A549 (cell line): ENCODE results near the gene MYH11. TPM values are rescaled to one million over a fixed set of nuclear protein-coding genes. Genes with fewer than 3 reads are reported as not detected.

Experiments
- ATAC-seq, 2 experiments: fragments of 200-7000 bp in 1 of 2; fragments of >200 bp in 1 of 2; cut with Nextera tagmentation in 1 of 2; cut with Tn5 transposase in 1 of 2; 3 replicates each; pipeline versions ENCODE4 v1.8.0 to v1.9.1; 2018 to 2020; ENCODE audit warnings: mild to moderate bottlenecking in 1 of 2, moderate library complexity in 1 of 2
- CTCF ChIA-PET: fragments of 300-600 bp; sonication (Branson Sonifier 250); formaldehyde crosslinking; extraction: SDS; loops from one replicate; lab custom pipeline; 2021; ENCODE audit warnings: antibody characterized with exemption, inconsistent platforms; lab: Yijun Ruan, JAX
- POLR2A ChIA-PET: fragments of 350-600 bp; formaldehyde crosslinking; extraction: SDS; loops from one replicate; lab custom pipeline; 2021; ENCODE audit warnings: antibody characterized with exemption, inconsistent platforms; lab: Yijun Ruan, JAX
- DNase-seq, 2 experiments: peaks; one replicate each; pipeline versions ENCODE4 v3.0.0 to v3.0.0-alpha.2; 2011 to 2016; ENCODE audit warnings: low read depth in 1 of 2, low spot score in 1 of 2
- FAIRE-seq: peaks from 2 replicates; lab custom pipeline; 2011; peaks lifted over from hg19 to GRCh38; lab: Jason Lieb, UNC
- H3K27ac ChIP-seq, 2 experiments: fragments of >200 bp; sonication (Bioruptor Twin); formaldehyde crosslinking; 3 replicates each; pipeline ENCODE4 v1.5.1; 2016 to 2017
- H3K4me1 ChIP-seq: fragments of >200 bp; sonication (Bioruptor Twin); formaldehyde crosslinking; 3 replicates; pipeline ENCODE4 v1.6.1; 2016
- H3K4me2 ChIP-seq: fragments of >200 bp; sonication (Bioruptor Twin); formaldehyde crosslinking; 3 replicates; pipeline ENCODE4 v1.6.1; 2016
- H3K4me3 ChIP-seq: fragments of >200 bp; sonication (Bioruptor Twin); formaldehyde crosslinking; 3 replicates; pipeline ENCODE4 v1.5.1; 2016
- H3K9me3 ChIP-seq: fragments of >200 bp; sonication (Bioruptor Twin); formaldehyde crosslinking; 3 replicates; pipeline ENCODE4 v1.6.1; 2016
- CHD4 ChIP-seq: fragments of 200-600 bp; sonication (generic); IDR thresholded peaks from 2 replicates; pipeline ENCODE4 v1.6.1; 2016; ENCODE audit warnings: antibody characterized with exemption, mild to moderate bottlenecking, borderline replicate concordance
- CTCF ChIP-seq: fragments of >200 bp; sonication (Bioruptor Twin); formaldehyde crosslinking; IDR thresholded peaks from 3 replicates; pipeline ENCODE4 v1.5.1; 2016
- EHF ChIP-seq: fragments of 250-450 bp; sonication (Bioruptor Pico); IDR thresholded peaks from 2 replicates; pipeline ENCODE4 v1.5.0; 2020; ENCODE audit warnings: mild to moderate bottlenecking
- EHMT2 ChIP-seq: fragments of 200-600 bp; sonication (generic); IDR thresholded peaks from 2 replicates; pipeline ENCODE4 v1.6.1; 2016; ENCODE audit warnings: antibody characterized with exemption, low read depth, mild to moderate bottlenecking, moderate library complexity
- ELK1 ChIP-seq: fragments of 150-350 bp; IDR thresholded peaks from 2 replicates; pipeline ENCODE4 v1.6.1; 2014; ENCODE audit warnings: low read depth, mild to moderate bottlenecking, low read length
- FOSL2 ChIP-seq, 2 experiments: fragments of 450-650 bp in 1 of 2; fragments of >200 bp in 1 of 2; sonication (Bioruptor Twin) in 1 of 2; formaldehyde crosslinking; IDR thresholded peaks; 2 replicates each; pipeline versions ENCODE4 v1.5.0 to v1.6.1; 2016 to 2020; ENCODE audit warnings: mild to moderate bottlenecking in 1 of 2, moderate library complexity in 1 of 2
- FOXS1 ChIP-seq: fragments of 250-450 bp; sonication (Bioruptor Pico); IDR thresholded peaks from 2 replicates; pipeline ENCODE4 v1.5.0; 2020; ENCODE audit warnings: mild to moderate bottlenecking, moderate library complexity
- GATA3 ChIP-seq: IDR thresholded peaks from 2 replicates; pipeline ENCODE4 v1.6.1; 2012; ENCODE audit warnings: borderline replicate concordance
- HEYL ChIP-seq: fragments of 250-450 bp; sonication (Bioruptor Pico); IDR thresholded peaks from 2 replicates; pipeline ENCODE4 v1.8.0; 2021; ENCODE audit warnings: mild to moderate bottlenecking, moderate library complexity
- HOXA7 ChIP-seq: fragments of 250-450 bp; sonication (Bioruptor Pico); IDR thresholded peaks from 2 replicates; pipeline ENCODE4 v1.5.0; 2020; ENCODE audit warnings: mild to moderate bottlenecking, moderate library complexity
- HOXB5 ChIP-seq: fragments of 250-450 bp; sonication (Bioruptor Pico); IDR thresholded peaks from 2 replicates; pipeline ENCODE4 v1.5.0; 2020; ENCODE audit warnings: mild to moderate bottlenecking, moderate library complexity
- JUNB ChIP-seq: fragments of >200 bp; sonication (Bioruptor Twin); formaldehyde crosslinking; IDR thresholded peaks from 2 replicates; pipeline ENCODE4 v1.6.1; 2016
- KDM5A ChIP-seq: fragments of 200-600 bp; sonication (generic); IDR thresholded peaks from 2 replicates; pipeline ENCODE4 v1.6.1; 2016; ENCODE audit warnings: antibody characterized with exemption, mild to moderate bottlenecking
- MYC ChIP-seq: IDR thresholded peaks from 2 replicates; pipeline ENCODE4 v1.6.1; 2012; ENCODE audit warnings: mild to moderate bottlenecking, inconsistent platforms, low read length, improper control_type of control experiment, borderline replicate concordance
- NFE2L2 ChIP-seq: fragments of 150-350 bp; conservative IDR thresholded peaks from 2 replicates; pipeline ENCODE4 v1.6.1; 2014; ENCODE audit warnings: low read length
- NPAS2 ChIP-seq: fragments of 250-450 bp; sonication (Bioruptor Pico); IDR thresholded peaks from 2 replicates; pipeline ENCODE4 v1.8.0; 2022; ENCODE audit warnings: mild to moderate bottlenecking, moderate library complexity, borderline replicate concordance
- PHF8 ChIP-seq: fragments of 200-600 bp; sonication (generic); IDR thresholded peaks from 2 replicates; pipeline ENCODE4 v1.6.1; 2016; ENCODE audit warnings: low read depth, mild to moderate bottlenecking, antibody characterized with exemption, moderate library complexity, borderline replicate concordance
- POLR2A ChIP-seq: IDR thresholded peaks from 2 replicates; pipeline ENCODE4 v1.6.1; 2012; ENCODE audit warnings: mild to moderate bottlenecking, low read length
- POLR2AphosphoS2 ChIP-seq: conservative IDR thresholded peaks from 2 replicates; pipeline ENCODE4 v1.6.1; 2012; ENCODE audit warnings: low read length, improper control_type of control experiment, inconsistent platforms
- RAD21 ChIP-seq, 2 experiments: fragments of >200 bp in 1 of 2; sonication (Bioruptor Twin) in 1 of 2; formaldehyde crosslinking in 1 of 2; IDR thresholded peaks in 1 of 2; conservative IDR thresholded peaks in 1 of 2; 2 replicates in 1 of 2; 3 replicates in 1 of 2; pipeline ENCODE4 v1.6.1; 2012 to 2018; ENCODE audit warnings: inconsistent platforms in 1 of 2
- RNF2 ChIP-seq: fragments of 200-600 bp; sonication (generic); IDR thresholded peaks from 2 replicates; pipeline ENCODE4 v1.6.1; 2016; ENCODE audit warnings: low read depth, mild to moderate bottlenecking, antibody characterized with exemption, moderate library complexity, borderline replicate concordance
- SMC3 ChIP-seq: fragments of >200 bp; sonication (Bioruptor Twin); formaldehyde crosslinking; IDR thresholded peaks from 3 replicates; pipeline ENCODE4 v1.6.1; 2018; ENCODE audit warnings: inconsistent platforms
- SREBF2 ChIP-seq: fragments of 450-650 bp; IDR thresholded peaks from 2 replicates; pipeline ENCODE4 v1.6.1; 2014; ENCODE audit warnings: mild to moderate bottlenecking, moderate library complexity
- ZC3H11A ChIP-seq: fragments of 450-650 bp; IDR thresholded peaks from 2 replicates; pipeline ENCODE4 v1.6.1; 2014; ENCODE audit warnings: antibody characterized with exemption, mild to moderate bottlenecking
- ZSCAN20 ChIP-seq: fragments of 250-450 bp; sonication (Bioruptor Pico); IDR thresholded peaks from 2 replicates; pipeline ENCODE4 v1.8.0; 2022; ENCODE audit warnings: mild to moderate bottlenecking, moderate library complexity
- WGBS: methylation state at CpG from one replicate; pipeline ENCODE4 v1.1.6; 2017; ENCODE audit errors: missing lambda C conversion rate; 5-methylcytosine and 5-hydroxymethylcytosine counted together
- polyA plus RNA-seq, 4 experiments: library from polyadenylated mRNA; depleted of rRNA in 3 of 4; stranded (reverse); fragments of >200 nt; fragmentation: RNase III in 1 of 4; extraction: RNeasy Plus Mini Kit Qiagen cat#74134 plus additional on column Dnase treatment in 1 of 4; gene quantifications; 2 replicates in 3 of 4; 3 replicates in 1 of 4; pipeline ENCODE4 v1.2.3, GENCODE V29; 2011 to 2017
- TF ChIP-seq, protein P1 (sequence below): fragments of 450-650 bp; IDR thresholded peaks from 2 replicates; pipeline ENCODE4 v1.6.1; 2014; ENCODE audit warnings: antibody characterized with exemption

The MYH11 gene
- polyA plus RNA-seq, 2 of the 4 experiments (the other 2 are of a cell fraction) = 0.03 to 0.09 TPM

DNA sequence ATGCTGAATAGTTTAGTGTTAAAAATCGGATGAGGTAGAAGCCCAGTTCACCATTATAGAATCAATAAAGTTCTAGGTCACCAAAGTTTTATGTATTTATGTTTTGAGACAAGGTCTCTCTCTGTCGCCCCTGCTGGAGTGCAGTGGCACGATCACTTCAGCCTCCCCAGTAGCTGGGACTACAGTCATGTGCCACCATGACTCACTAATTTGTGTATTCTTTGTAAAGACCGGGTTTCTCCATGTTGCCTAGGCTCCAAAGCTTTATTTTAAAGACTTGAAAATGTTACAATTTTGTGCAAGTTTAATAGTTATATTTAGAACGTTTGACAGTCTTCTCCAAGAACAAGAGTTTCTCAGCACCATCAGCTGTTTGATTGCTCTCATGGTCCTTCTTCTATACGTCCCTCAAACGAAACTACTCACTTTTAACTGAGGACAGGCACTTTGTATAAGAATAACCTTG is 174.7 kb downstream of the MYH11 start:
- peak; percentile 54 for TF ChIP-seq CTCF
- TF ChIP-seq ZSCAN20 (CRISPR knock-in tag) = no peak
- TF ChIP-seq RAD21 (conservative IDR thresholded peaks at IDR 0.05 in 1 of 2, IDR thresholded peaks at IDR 0.05 in 1 of 2) = peak; percentile 32 to 36; a peak in 3 of 5 replicates
- TF ChIP-seq, protein P1, sequence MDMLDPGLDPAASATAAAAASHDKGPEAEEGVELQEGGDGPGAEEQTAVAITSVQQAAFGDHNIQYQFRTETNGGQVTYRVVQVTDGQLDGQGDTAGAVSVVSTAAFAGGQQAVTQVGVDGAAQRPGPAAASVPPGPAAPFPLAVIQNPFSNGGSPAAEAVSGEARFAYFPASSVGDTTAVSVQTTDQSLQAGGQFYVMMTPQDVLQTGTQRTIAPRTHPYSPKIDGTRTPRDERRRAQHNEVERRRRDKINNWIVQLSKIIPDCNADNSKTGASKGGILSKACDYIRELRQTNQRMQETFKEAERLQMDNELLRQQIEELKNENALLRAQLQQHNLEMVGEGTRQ = peak; percentile 68
- no peak for TF ChIP-seq KDM5A
- 0 out of 2 replicates have a peak, but pooled peaks have one; percentile 53 for TF ChIP-seq FOSL2 (IDR thresholded peaks at IDR 0.05)
- peak; percentile 90 for TF ChIP-seq FOSL2 (CRISPR knock-in tag; IDR thresholded peaks at IDR 0.05)
- TF ChIP-seq FOXS1 (CRISPR knock-in tag) = no peak
- peak; percentile 31; the same call in 1 of the 3 replicates for TF ChIP-seq SMC3
- Histone ChIP-seq H3K9me3 (no peaks in the 10 kb centered on the region), H3K4me1 (peaks cover 12% of the 10 kb centered on the region; the same call in 2 of the 3 replicates), H3K4me3 (no peak overlapping the region), H3K27ac (peak overlapping the region; percentile 58 to 76), H3K4me2 (peak overlapping the region; percentile 44)
- ChIA-PET POLR2A (interaction anchor here (0.5 to 1.5 kb wide), 2 partner anchors 23 to 39 kb away, joined by 3 to 6 read pairs; partner anchors contain the start of gene MARF1), CTCF (interaction anchor here (0.6 to 2.4 kb wide), 18 partner anchors 9 to 77 kb away, joined by 3 to 12 read pairs (median 4); partner anchors contain the start of gene MARF1)
- no peak for FAIRE-seq
- WGBS = 24% methylated on average over 7 of the region's 7 CpGs
- DNase-seq = peak; percentile 64 to 80
- ATAC-seq = peak; percentile 97 to 98

DNA sequence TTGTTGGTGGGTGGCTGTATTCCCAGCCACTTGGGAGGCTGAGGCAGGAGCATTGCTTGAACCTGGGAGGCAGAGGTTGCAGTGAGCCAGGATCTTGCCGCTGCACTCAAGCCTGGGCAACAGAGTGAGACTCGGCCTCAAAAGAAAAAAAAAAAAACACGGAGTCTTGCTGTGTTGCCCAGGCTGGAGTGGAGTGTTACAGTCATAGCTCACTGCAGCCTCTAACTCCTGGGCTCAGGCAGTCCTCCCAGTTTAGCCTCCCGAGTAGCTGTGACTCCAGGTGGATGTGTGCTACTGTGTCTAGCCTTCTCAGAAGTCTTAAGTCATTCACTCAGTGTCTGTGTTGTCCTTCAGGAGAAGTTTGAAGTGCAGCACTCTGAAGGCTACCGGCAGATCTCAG is 179.4 kb downstream of the MYH11 start:
- H3K9me3 ChIP-seq = no peaks in the 10 kb centered on the region
- DNase-seq (no peak), FAIRE-seq (no peak)
- TF ChIP-seq POLR2AphosphoS2 (no peak), ZC3H11A (no peak), EHF (CRISPR knock-in tag) (no peak), MYC (no peak), NPAS2 (CRISPR knock-in tag) (no peak)
- TF ChIP-seq, all 56 proteins: peak for 0
- peaks cover 21% of the 10 kb centered on the region for H3K4me1 ChIP-seq
- ChIA-PET POLR2A (no interaction called here), CTCF (no interaction called here)
- WGBS = 93% methylated on average over 5 of the region's 5 CpGs
- ATAC-seq = no peak
- H3K27ac ChIP-seq = no peak overlapping the region
- H3K4me3 ChIP-seq = no peak overlapping the region
- H3K4me2 ChIP-seq = no peak overlapping the region

GRCh38 chr16:15676506-15676905 is 180.3 kb downstream of the MYH11 start:
- no peak for ATAC-seq
- H3K9me3 ChIP-seq = no peaks in the 10 kb centered on the region
- ChIA-PET CTCF (interaction anchor here (1.0 kb wide), 1 partner anchor 31 kb away, joined by 3 read pairs; no protein-coding TSS in a partner anchor), POLR2A (no interaction called here)
- DNase-seq = no peak
- peaks cover 22% of the 10 kb centered on the region for H3K4me1 ChIP-seq
- 92% methylated on average over 10 of the region's 10 CpGs for WGBS
- H3K4me3 ChIP-seq = no peak overlapping the region
- TF ChIP-seq CTCF (no peak), GATA3 (no peak), ELK1 (no peak), RAD21 (conservative IDR thresholded peaks at IDR 0.05 in 1 of 2, IDR thresholded peaks at IDR 0.05 in 1 of 2) (no peak), NFE2L2 (no peak), SREBF2 (no peak), EHMT2 (no peak), FOXS1 (CRISPR knock-in tag) (no peak), HOXB5 (CRISPR knock-in tag) (no peak), HOXA7 (CRISPR knock-in tag) (no peak), PHF8 (no peak), CHD4 (no peak), HEYL (no peak), POLR2A (no peak), RNF2 (no peak), JUNB (no peak)
- TF ChIP-seq, protein P1 = no peak
- no peak for FAIRE-seq
- no peak overlapping the region for H3K4me2 ChIP-seq
- H3K27ac ChIP-seq = no peak overlapping the region
